PC-9 (cell line): ENCODE measurements around the gene SLC25A47. TPM values are rescaled to one million over a fixed set of nuclear protein-coding genes. Genes with fewer than 3 reads are reported as not detected.

Experiments used
- BruUV-seq: library from RNA; stranded (reverse); fragments of 400-500 nt; replicated peaks from 2 replicates; lab custom pipeline; 2021; lab: Mats Ljungman, UMichigan
- CTCF ChIA-PET: fragments of 300-600 bp; sonication (Branson Sonifier 250); formaldehyde crosslinking; loops from one replicate; lab custom pipeline; 2022; ENCODE audit warnings: antibody characterized with exemption; lab: Charles Lee
- POLR2A ChIA-PET: fragments of 300-600 bp; sonication (Branson Sonifier 250); formaldehyde crosslinking; loops from one replicate; lab custom pipeline; 2022; ENCODE audit warnings: antibody characterized with exemption; ENCODE audit not compliant: unreplicated experiment; lab: Charles Lee
- DNase-seq, 2 experiments: peaks; one replicate each; pipeline versions ENCODE4 v3.0.0 to v3.0.0-alpha.2; 2015 to 2022; ENCODE audit warnings: mixed read lengths in 1 of 2
- H2AFZ ChIP-seq: fragments of 200-600 bp; sonication (generic); 2 replicates; pipeline ENCODE4 v1.8.1; 2017; ENCODE audit warnings: antibody characterized with exemption
- H3F3A ChIP-seq: fragments of 200-600 bp; sonication (generic); 2 replicates; pipeline ENCODE4 v1.8.1; 2017; ENCODE audit warnings: antibody characterized with exemption, mild to moderate bottlenecking, low read depth; ENCODE audit not compliant: insufficient read depth
- H3K27ac ChIP-seq: fragments of 200-600 bp; sonication (generic); 2 replicates; pipeline ENCODE4 v1.6.1; 2016; ENCODE audit warnings: mixed run types
- H3K27me3 ChIP-seq: fragments of 200-600 bp; sonication (generic); 2 replicates; pipeline ENCODE4 v1.6.1; 2016; ENCODE audit warnings: low read depth, mixed run types; ENCODE audit not compliant: insufficient read depth
- H3K36me3 ChIP-seq: fragments of 200-600 bp; sonication (generic); 2 replicates; pipeline ENCODE4 v1.6.1; 2016; ENCODE audit warnings: low read depth, mixed run types
- H3K4me1 ChIP-seq: fragments of 200-600 bp; sonication (generic); replicated peaks from 2 replicates; pipeline ENCODE4 v1.6.1; 2016; ENCODE audit warnings: mixed run types; ENCODE audit not compliant: insufficient read depth
- H3K4me2 ChIP-seq: fragments of 200-600 bp; sonication (generic); 2 replicates; pipeline ENCODE4 v1.6.1; 2017; ENCODE audit warnings: mixed run types
- H3K4me3 ChIP-seq: fragments of 200-600 bp; sonication (generic); 2 replicates; pipeline ENCODE4 v1.6.1; 2016; ENCODE audit warnings: mixed run types
- H3K79me2 ChIP-seq: fragments of 200-600 bp; sonication (generic); 2 replicates; pipeline ENCODE4 v1.6.1; 2017; ENCODE audit warnings: low read depth, mixed run types
- H3K9me2 ChIP-seq: fragments of 200-600 bp; sonication (generic); 2 replicates; pipeline ENCODE4 v1.8.1; 2017; ENCODE audit warnings: mild to moderate bottlenecking; ENCODE audit not compliant: insufficient read depth
- H3K9me3 ChIP-seq: fragments of 200-600 bp; sonication (generic); 2 replicates; pipeline ENCODE4 v1.8.1; 2016; ENCODE audit warnings: low read depth; ENCODE audit not compliant: insufficient read depth
- H4K20me1 ChIP-seq: fragments of 200-600 bp; sonication (generic); 2 replicates; pipeline ENCODE4 v1.8.1; 2017; ENCODE audit not compliant: insufficient read depth
- CTCF ChIP-seq: fragments of 200-600 bp; sonication (generic); conservative IDR thresholded peaks from 2 replicates; pipeline ENCODE4 v1.6.1; 2017; ENCODE audit warnings: mixed run types, antibody characterized with exemption, mild to moderate bottlenecking, moderate library complexity
- EZH2 ChIP-seq: fragments of 200-600 bp; sonication (generic); IDR thresholded peaks from 2 replicates; pipeline ENCODE4 v1.8.0; 2017; ENCODE audit warnings: antibody characterized with exemption, low read depth
- intact Hi-C: fragments of 100-400 bp; cut with micrococcal nuclease; formaldehyde crosslinking; loops from one replicate; pipeline ENCODE4 v1.10.0; 2022; ENCODE audit not compliant: unreplicated experiment
- total RNA-seq: library from RNA; stranded (reverse); gene quantifications from 2 replicates; pipeline ENCODE4 v1.2.3, GENCODE V29; 2021

SLC25A47 gene
- total RNA-seq, 1 experiment from 2014 or later, result not detected

DNA sequence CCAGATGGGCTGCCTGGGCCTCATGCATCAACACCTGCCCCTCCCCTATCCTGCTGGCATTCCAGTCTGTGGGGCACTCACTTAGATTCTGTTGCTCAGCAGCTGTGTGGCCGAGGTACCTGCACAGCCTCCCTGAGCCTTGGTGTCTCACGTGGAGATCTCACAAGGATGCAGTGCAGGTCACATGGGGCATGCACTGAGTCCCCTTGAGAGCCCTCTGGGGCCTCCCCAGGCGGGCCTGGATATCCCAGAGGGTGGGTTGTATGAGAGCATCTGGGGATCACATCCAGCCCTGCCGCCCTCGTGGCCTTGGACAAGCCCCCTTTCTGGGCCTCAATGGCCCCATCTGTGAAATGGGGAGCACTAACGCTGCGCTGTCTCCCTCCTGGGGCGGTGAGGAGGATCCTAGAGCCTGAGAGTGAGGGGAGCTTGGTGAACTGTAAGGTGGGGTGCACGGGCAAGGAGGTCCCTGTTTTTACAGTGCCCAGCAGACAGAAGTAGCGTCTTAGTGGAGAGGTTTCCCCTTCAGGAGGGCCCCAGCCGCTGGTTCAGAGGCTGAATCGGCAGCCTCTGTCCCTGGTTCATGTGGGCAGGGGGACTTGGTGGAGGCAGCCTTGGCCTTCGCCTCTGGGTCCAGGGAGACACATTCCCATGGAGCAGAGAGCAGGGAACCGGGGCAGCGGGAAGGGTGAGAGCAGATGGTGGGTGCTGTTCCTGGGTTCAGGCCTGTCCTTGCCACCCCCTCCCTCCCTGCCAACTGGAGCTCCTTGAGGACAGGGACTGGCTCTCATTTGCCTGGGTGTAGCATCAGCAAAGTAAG is 791 bp upstream of the SLC25A47 start:
- Histone ChIP-seq H3K9me2 (no peaks in the 10 kb centered on the region), H2AFZ (no peak overlapping the region), H3K4me1 (no peaks in the 10 kb centered on the region), H3K27me3 (no peaks in the 10 kb centered on the region), H3K27ac (no peak overlapping the region), H3K4me2 (no peak overlapping the region), H3K79me2 (no peaks in the 10 kb centered on the region), H3K9me3 (no peaks in the 10 kb centered on the region), H4K20me1 (no peaks in the 10 kb centered on the region), H3F3A (no peaks in the 10 kb centered on the region), H3K4me3 (no peak overlapping the region), H3K36me3 (no peaks in the 10 kb centered on the region)
- intact Hi-C loops, result no loop called here
- no TSS peak for BruUV-seq
- POLR2A ChIA-PET, result no interaction called here
- TF ChIP-seq EZH2, result no peak
- TF ChIP-seq CTCF, result no peak
- CTCF ChIA-PET, result no interaction called here
- DNase-seq, result no peak

GRCh38 chr14:100323942-100324307 is 786 bp downstream of the SLC25A47 start:
- ChIA-PET CTCF (no interaction called here), POLR2A (no interaction called here)
- no peaks in the 10 kb centered on the region for H3K9me3 ChIP-seq
- no peak for DNase-seq
- H3K4me2 ChIP-seq, result no peak overlapping the region
- intact Hi-C loops, result no loop called here
- H3F3A ChIP-seq, result no peaks in the 10 kb centered on the region
- H3K4me3 ChIP-seq, result no peak overlapping the region
- TF ChIP-seq EZH2, result no peak
- no peak for TF ChIP-seq CTCF
- no peaks in the 10 kb centered on the region for H3K9me2 ChIP-seq
- no peaks in the 10 kb centered on the region for H3K36me3 ChIP-seq
- no TSS peak for BruUV-seq
- H3K4me1 ChIP-seq, result no peaks in the 10 kb centered on the region
- no peaks in the 10 kb centered on the region for H3K79me2 ChIP-seq
- no peaks in the 10 kb centered on the region for H4K20me1 ChIP-seq
- no peak overlapping the region for H2AFZ ChIP-seq
- H3K27ac ChIP-seq, result no peak overlapping the region
- no peaks in the 10 kb centered on the region for H3K27me3 ChIP-seq

DNA sequence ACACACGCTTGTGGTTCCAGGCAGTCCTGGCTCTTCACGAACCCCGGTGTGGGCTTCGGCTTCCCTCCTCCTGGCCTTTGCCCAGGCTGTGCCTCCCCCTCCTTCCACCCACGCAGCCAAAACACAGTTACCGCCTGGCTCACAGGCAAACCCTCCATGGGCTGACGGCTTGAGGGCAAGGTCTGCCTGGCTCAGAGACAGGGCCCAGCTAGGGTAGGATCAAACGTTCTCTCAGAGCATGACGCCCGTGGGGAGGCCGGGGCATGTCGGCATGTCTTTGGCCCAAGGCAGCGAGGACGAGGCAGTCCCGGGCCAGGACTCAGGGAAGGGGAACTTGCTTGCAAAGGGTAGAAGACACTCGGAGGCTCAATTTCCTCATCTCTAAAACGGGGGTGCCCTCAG is 2.1 kb downstream of the SLC25A47 start:
- H2AFZ ChIP-seq, result no peak overlapping the region
- no peaks in the 10 kb centered on the region for H3K4me1 ChIP-seq
- H3F3A ChIP-seq, result no peaks in the 10 kb centered on the region
- no peaks in the 10 kb centered on the region for H3K9me3 ChIP-seq
- no TSS peak for BruUV-seq
- no peaks in the 10 kb centered on the region for H3K27me3 ChIP-seq
- no peak overlapping the region for H3K27ac ChIP-seq
- ChIA-PET CTCF (no interaction called here), POLR2A (no interaction called here)
- intact Hi-C loops, result no loop called here
- H3K9me2 ChIP-seq, result no peaks in the 10 kb centered on the region
- no peak overlapping the region for H3K4me3 ChIP-seq
- H3K4me2 ChIP-seq, result no peak overlapping the region
- TF ChIP-seq CTCF (no peak), EZH2 (no peak)
- no peaks in the 10 kb centered on the region for H4K20me1 ChIP-seq
- DNase-seq, result no peak
- no peaks in the 10 kb centered on the region for H3K36me3 ChIP-seq
- no peaks in the 10 kb centered on the region for H3K79me2 ChIP-seq
